B cell (primary cell): ENCODE data around the gene CRYBA2.

Experiments
- EZH2 ChIP-seq: IDR thresholded peaks from 2 replicates; pipeline ENCODE4 v1.6.1; 2012; ENCODE audit warnings: borderline replicate concordance, low read depth, mild to moderate bottlenecking, moderate library complexity, low read length; ENCODE audit not compliant: insufficient read depth, poor library complexity, severe bottlenecking
- TF ChIP-seq, protein P1 (sequence below): fragments of 200-600 bp; IDR thresholded peaks from one replicate; pipeline ENCODE4 v1.8.0; 2022; ENCODE audit warnings: antibody characterized with exemption, mild to moderate bottlenecking

DNA sequence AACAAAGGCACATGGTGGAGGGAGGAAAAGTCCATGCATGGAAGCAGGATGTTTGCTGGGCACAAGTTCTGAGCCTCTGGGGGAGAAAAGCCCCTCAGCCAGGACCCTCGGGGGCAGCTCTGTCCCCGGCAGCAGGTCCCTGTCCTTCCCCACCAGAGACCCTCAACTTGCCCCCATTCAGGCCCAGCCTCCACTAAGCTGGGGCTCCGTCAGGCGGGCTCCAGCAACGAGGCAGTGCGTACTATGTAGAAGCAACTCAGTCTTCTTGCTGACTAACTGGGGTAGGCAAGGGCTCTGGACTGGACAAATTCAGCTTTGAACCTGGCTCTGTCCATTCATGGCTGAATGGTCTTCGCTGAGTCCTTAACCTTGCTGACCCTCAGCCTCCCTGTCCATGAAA is 25.1 kb upstream of the CRYBA2 start:
- TF ChIP-seq, protein P1, sequence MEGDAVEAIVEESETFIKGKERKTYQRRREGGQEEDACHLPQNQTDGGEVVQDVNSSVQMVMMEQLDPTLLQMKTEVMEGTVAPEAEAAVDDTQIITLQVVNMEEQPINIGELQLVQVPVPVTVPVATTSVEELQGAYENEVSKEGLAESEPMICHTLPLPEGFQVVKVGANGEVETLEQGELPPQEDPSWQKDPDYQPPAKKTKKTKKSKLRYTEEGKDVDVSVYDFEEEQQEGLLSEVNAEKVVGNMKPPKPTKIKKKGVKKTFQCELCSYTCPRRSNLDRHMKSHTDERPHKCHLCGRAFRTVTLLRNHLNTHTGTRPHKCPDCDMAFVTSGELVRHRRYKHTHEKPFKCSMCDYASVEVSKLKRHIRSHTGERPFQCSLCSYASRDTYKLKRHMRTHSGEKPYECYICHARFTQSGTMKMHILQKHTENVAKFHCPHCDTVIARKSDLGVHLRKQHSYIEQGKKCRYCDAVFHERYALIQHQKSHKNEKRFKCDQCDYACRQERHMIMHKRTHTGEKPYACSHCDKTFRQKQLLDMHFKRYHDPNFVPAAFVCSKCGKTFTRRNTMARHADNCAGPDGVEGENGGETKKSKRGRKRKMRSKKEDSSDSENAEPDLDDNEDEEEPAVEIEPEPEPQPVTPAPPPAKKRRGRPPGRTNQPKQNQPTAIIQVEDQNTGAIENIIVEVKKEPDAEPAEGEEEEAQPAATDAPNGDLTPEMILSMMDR: no peak
- no peak for TF ChIP-seq EZH2
